CD14-positive monocyte (primary cell): ENCODE data around the gene PHGDH. TPM values are rescaled to one million over a fixed set of nuclear protein-coding genes. Genes with fewer than 3 reads are reported as not detected.

Experiments
- DNase-seq, 3 donors: peaks; one replicate each; pipeline ENCODE4 v3.0.0-alpha.2; 2011 to 2022
- H2AFZ ChIP-seq: 2 replicates; pipeline ENCODE4 v1.6.0; 2012; ENCODE audit warnings: mild to moderate bottlenecking, low read depth, low read length, inconsistent platforms; ENCODE audit not compliant: insufficient read depth, poor library complexity, severe bottlenecking
- H3K27ac ChIP-seq, 2 donors: 1 replicate in 1 of 2; 2 replicates in 1 of 2; pipeline ENCODE4 v1.5.1; 2012 to 2013; ENCODE audit warnings: low read length in 2 of 2, control low read depth in 1 of 2, inconsistent platforms in 1 of 2, low read depth in 1 of 2, mild to moderate bottlenecking in 1 of 2
- H3K27me3 ChIP-seq, 2 donors: one replicate each; pipeline versions ENCODE4 v1.6.0 to v1.6.1; 2011 to 2013; ENCODE audit warnings: low read length in 2 of 2; ENCODE audit not compliant: control insufficient read depth in 2 of 2, insufficient read depth in 2 of 2
- H3K36me3 ChIP-seq, 2 donors: replicated peaks in 1 of 2; 1 replicate in 1 of 2; 2 replicates in 1 of 2; pipeline versions ENCODE4 v1.5.1 to v1.6.1; 2012 to 2013; ENCODE audit warnings: low read length in 2 of 2, control low read depth in 1 of 2, inconsistent platforms in 1 of 2, mild to moderate bottlenecking in 1 of 2; ENCODE audit not compliant: insufficient read depth in 2 of 2, control insufficient read depth in 1 of 2
- H3K4me1 ChIP-seq, 2 donors: 1 replicate in 1 of 2; 2 replicates in 1 of 2; pipeline versions ENCODE4 v1.5.1 to v1.6.1; 2012 to 2013; ENCODE audit warnings: low read length in 2 of 2, control low read depth in 1 of 2, inconsistent platforms in 1 of 2, mild to moderate bottlenecking in 1 of 2, moderate library complexity in 1 of 2; ENCODE audit not compliant: insufficient read depth in 2 of 2, control insufficient read depth in 1 of 2
- H3K4me2 ChIP-seq: replicated peaks from 2 replicates; pipeline ENCODE3; 2012; ENCODE audit warnings: low read length, moderate library complexity, mild to moderate bottlenecking; ENCODE audit not compliant: poor library complexity, severe bottlenecking; ENCODE audit errors: extremely low read depth
- H3K4me3 ChIP-seq, 3 experiments: fragments of 200-600 bp in 1 of 3; sonication (generic) in 1 of 3; replicated peaks in 1 of 3; 1 replicate in 2 of 3; 2 replicates in 1 of 3; pipeline ENCODE4 v1.5.1; 2011 to 2013; ENCODE audit warnings: low read length in 3 of 3, mild to moderate bottlenecking in 3 of 3, control low read depth in 2 of 3, low read depth in 2 of 3, inconsistent platforms in 1 of 3, moderate library complexity in 1 of 3
- H3K79me2 ChIP-seq: 2 replicates; pipeline ENCODE4 v1.6.0; 2012; ENCODE audit warnings: mild to moderate bottlenecking, control low read depth, inconsistent platforms, low read length, moderate library complexity; ENCODE audit not compliant: insufficient read depth
- H3K9ac ChIP-seq: 2 replicates; pipeline ENCODE4 v1.6.0; 2017; ENCODE audit warnings: low read length, mild to moderate bottlenecking; ENCODE audit not compliant: insufficient read depth, poor library complexity, severe bottlenecking
- H3K9me3 ChIP-seq, 2 donors: replicated peaks in 1 of 2; 1 replicate in 1 of 2; 2 replicates in 1 of 2; pipeline versions ENCODE4 v1.5.1 to v1.6.1; 2012 to 2013; ENCODE audit warnings: low read length in 2 of 2, control low read depth in 1 of 2; ENCODE audit not compliant: control insufficient read depth in 1 of 2, insufficient read depth in 1 of 2
- H4K20me1 ChIP-seq: 2 replicates; pipeline ENCODE4 v1.6.0; 2012; ENCODE audit warnings: mild to moderate bottlenecking, low read length, control low read depth, moderate library complexity; ENCODE audit not compliant: insufficient read depth
- H3K27ac Mint-ChIP-seq, 7 donors: one replicate each; pipeline ENCODE4 v1.8.0; 2020; ENCODE audit warnings: mild to moderate bottlenecking in 7 of 7, mixed read lengths in 7 of 7, moderate library complexity in 6 of 7, inconsistent platforms in 2 of 7
- H3K27me3 Mint-ChIP-seq, 3 donors: one replicate each; pipeline ENCODE4 v1.8.0; 2021 to 2022; ENCODE audit warnings: low read depth in 3 of 3, mild to moderate bottlenecking in 3 of 3, mixed read lengths in 3 of 3, moderate library complexity in 3 of 3, inconsistent platforms in 1 of 3
- H3K36me3 Mint-ChIP-seq, 2 donors: one replicate each; pipeline ENCODE4 v1.8.0; 2020; ENCODE audit warnings: mixed read lengths in 2 of 2, inconsistent platforms in 1 of 2, mild to moderate bottlenecking in 1 of 2
- H3K4me1 Mint-ChIP-seq: one replicate; pipeline ENCODE4 v1.8.0; 2020; ENCODE audit warnings: mild to moderate bottlenecking, mixed read lengths
- H3K4me3 Mint-ChIP-seq, 2 donors: one replicate each; pipeline ENCODE4 v1.8.0; 2020; ENCODE audit warnings: mild to moderate bottlenecking in 2 of 2, mixed read lengths in 2 of 2, moderate library complexity in 1 of 2
- H3K9me3 Mint-ChIP-seq, 7 donors: one replicate each; pipeline ENCODE4 v1.8.0; 2020 to 2022; ENCODE audit warnings: mixed read lengths in 7 of 7, mild to moderate bottlenecking in 6 of 7, moderate library complexity in 6 of 7, inconsistent platforms in 2 of 7
- WGBS: methylation state at CpG from one replicate; pipeline ENCODE4 v1.1.5; 2013; ENCODE audit warnings: missing lambda C conversion rate; ENCODE audit not compliant: insufficient coverage; 5-methylcytosine and 5-hydroxymethylcytosine counted together
- intact Hi-C, 2 donors: fragments of 100-400 bp; cut with micrococcal nuclease; formaldehyde crosslinking; loops; one replicate each; pipeline versions ENCODE4 v1.15.0 to v1.15.1; 2023
- polyA plus RNA-seq, 3 donors: library from polyadenylated mRNA; depleted of rRNA in 1 of 3; unstranded in 2 of 3; stranded (reverse) in 1 of 3; fragments of 300-500 nt in 2 of 3; fragments of >200 nt in 1 of 3; fragmentation: Illumina TruSeq in 2 of 3; gene quantifications; 1 replicate in 2 of 3; 2 replicates in 1 of 3; pipeline ENCODE4 v1.2.3, GENCODE V29; 2012 to 2021
- TF ChIP-seq, protein P1 (sequence below): fragments of 200-600 bp; IDR thresholded peaks from one replicate; pipeline ENCODE4 v1.8.0; 2022; ENCODE audit warnings: antibody characterized with exemption, mild to moderate bottlenecking

Gene PHGDH
- polyA plus RNA-seq, 3 donors = 0.09 to 0.44 (median 0.20) TPM

- Histone ChIP-seq H3K36me3 (peaks cover 0 to 3% of the 10 kb centered on the region in 2 donors), H3K79me2 (no peaks in the 10 kb centered on the region), H4K20me1 (no peaks in the 10 kb centered on the region), H2AFZ (no peak overlapping the region), H3K4me3 (no peak overlapping the region), H3K27ac (no peak overlapping the region), H3K4me2 (no peak overlapping the region), H3K9me3 (no peaks in the 10 kb centered on the region), H3K27me3 (no peaks in the 10 kb centered on the region), H3K9ac (no peak overlapping the region), H3K4me1 (no peaks in the 10 kb centered on the region)
- no peak for DNase-seq
- TF ChIP-seq, protein P1, sequence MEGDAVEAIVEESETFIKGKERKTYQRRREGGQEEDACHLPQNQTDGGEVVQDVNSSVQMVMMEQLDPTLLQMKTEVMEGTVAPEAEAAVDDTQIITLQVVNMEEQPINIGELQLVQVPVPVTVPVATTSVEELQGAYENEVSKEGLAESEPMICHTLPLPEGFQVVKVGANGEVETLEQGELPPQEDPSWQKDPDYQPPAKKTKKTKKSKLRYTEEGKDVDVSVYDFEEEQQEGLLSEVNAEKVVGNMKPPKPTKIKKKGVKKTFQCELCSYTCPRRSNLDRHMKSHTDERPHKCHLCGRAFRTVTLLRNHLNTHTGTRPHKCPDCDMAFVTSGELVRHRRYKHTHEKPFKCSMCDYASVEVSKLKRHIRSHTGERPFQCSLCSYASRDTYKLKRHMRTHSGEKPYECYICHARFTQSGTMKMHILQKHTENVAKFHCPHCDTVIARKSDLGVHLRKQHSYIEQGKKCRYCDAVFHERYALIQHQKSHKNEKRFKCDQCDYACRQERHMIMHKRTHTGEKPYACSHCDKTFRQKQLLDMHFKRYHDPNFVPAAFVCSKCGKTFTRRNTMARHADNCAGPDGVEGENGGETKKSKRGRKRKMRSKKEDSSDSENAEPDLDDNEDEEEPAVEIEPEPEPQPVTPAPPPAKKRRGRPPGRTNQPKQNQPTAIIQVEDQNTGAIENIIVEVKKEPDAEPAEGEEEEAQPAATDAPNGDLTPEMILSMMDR = no peak
- Mint-ChIP-seq H3K4me1 (peaks cover 14% of the 10 kb centered on the region), H3K36me3 (peaks cover 0 to 3% of the 10 kb centered on the region in 2 donors), H3K27ac (no peak overlapping the region), H3K27me3 (peaks cover 0 to 6% (median 4%) of the 10 kb centered on the region in 3 donors), H3K9me3 (peaks cover 0 to 2% (median 0%) of the 10 kb centered on the region in 7 donors), H3K4me3 (no peak overlapping the region)
- 64% methylated on average over 3 of the region's 4 CpGs for whole genome bisulfite sequencing
- intact Hi-C loops = no loop called here
Observed at GRCh38 chr1:119748040-119748439, 36.3 kb downstream of the PHGDH start.

- Histone ChIP-seq H3K27ac (no peak overlapping the region), H3K36me3 (no peaks in the 10 kb centered on the region), H4K20me1 (no peaks in the 10 kb centered on the region), H3K4me1 (no peaks in the 10 kb centered on the region), H3K4me2 (no peak overlapping the region), H3K79me2 (no peaks in the 10 kb centered on the region), H3K27me3 (no peaks in the 10 kb centered on the region), H3K9ac (no peak overlapping the region), H2AFZ (no peak overlapping the region), H3K9me3 (no peaks in the 10 kb centered on the region), H3K4me3 (no peak overlapping the region)
- DNase-seq = no peak
- H3K27me3 Mint-ChIP-seq = peaks cover 2 to 6% (median 4%) of the 10 kb centered on the region in 3 donors
- WGBS = 100% methylated on average over 2 of the region's 4 CpGs
- peaks cover 0 to 2% (median 0%) of the 10 kb centered on the region in 7 donors for H3K9me3 Mint-ChIP-seq
- intact Hi-C loops = no loop called here
- TF ChIP-seq, protein P1 = no peak
- H3K36me3 Mint-ChIP-seq = no peaks in the 10 kb centered on the region
- peaks cover 8% of the 10 kb centered on the region for H3K4me1 Mint-ChIP-seq
- H3K4me3 Mint-ChIP-seq = no peak overlapping the region
- H3K27ac Mint-ChIP-seq = no peak overlapping the region
Observed at GRCh38 chr1:119752592-119752991, 40.9 kb downstream of the PHGDH start.
